ENCODE data around the gene FBXW12.

- no peak for TF ChIP-seq EZH2 (IDR thresholded peaks at IDR 0.05; ENCODE audit: borderline replicate concordance, low read depth, low read length, severe bottlenecking)
- no peak for TF ChIP-seq POLR2AphosphoS5 (IDR thresholded peaks at IDR 0.05; ENCODE audit: insufficient read depth, low read depth, low read length)
- no peak for TF ChIP-seq CTCF (IDR thresholded peaks at IDR 0.05; ENCODE audit: extremely low read depth in 1 of 2, insufficient read depth in 1 of 2, low read depth in 1 of 2, low read length in 2 of 2)
- TF ChIP-seq POLR2A (IDR thresholded peaks at IDR 0.05; ENCODE audit: low read depth, low read length) = no peak
- no peak for TF ChIP-seq FOS (IDR thresholded peaks at IDR 0.05; ENCODE audit: borderline replicate concordance, insufficient read depth, low read length)
- TF ChIP-seq MYC (IDR thresholded peaks at IDR 0.05; ENCODE audit: low read depth, low read length) = no peak
Observed at GRCh38 chr3:48418140-48418539, 46.1 kb downstream of the FBXW12 start.
